HG03095 (cell line): Measurements from ENCODE around the gene ARL4A.
"Not testable (repeated sequence)": the region's sequence is repeated elsewhere in the genome, so short reads cannot be mapped to it uniquely, and the experiment has no call there.

ENCODE experiments used
- ATAC-seq: cut with Tn5 transposase; IDR thresholded peaks from one replicate; pipeline ENCODE4 v1.9.1; 2021; ENCODE audit warnings: moderate library complexity; ENCODE audit not compliant: unreplicated experiment

The ARL4A gene

DNA sequence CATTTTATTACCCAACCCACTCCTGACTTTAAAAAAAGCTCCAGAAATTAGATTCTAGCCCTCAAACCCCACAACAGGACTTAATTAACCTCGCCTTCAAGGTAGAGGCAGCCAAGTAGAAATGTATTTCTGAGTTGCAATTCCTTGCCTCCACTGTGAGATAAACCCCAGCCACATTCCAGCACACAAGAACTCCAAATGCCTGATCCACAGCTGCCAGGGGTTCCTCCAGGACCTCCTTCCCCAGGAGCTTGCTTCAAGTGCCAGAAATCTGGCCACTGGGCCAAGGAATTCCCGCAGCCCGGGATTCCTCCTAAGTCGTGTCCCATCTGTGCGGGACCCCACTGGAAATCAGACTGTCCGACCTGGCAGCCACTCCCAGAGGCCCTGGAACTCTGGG, 25.9 kb upstream of the ARL4A start:
- ATAC-seq = no peak

DNA sequence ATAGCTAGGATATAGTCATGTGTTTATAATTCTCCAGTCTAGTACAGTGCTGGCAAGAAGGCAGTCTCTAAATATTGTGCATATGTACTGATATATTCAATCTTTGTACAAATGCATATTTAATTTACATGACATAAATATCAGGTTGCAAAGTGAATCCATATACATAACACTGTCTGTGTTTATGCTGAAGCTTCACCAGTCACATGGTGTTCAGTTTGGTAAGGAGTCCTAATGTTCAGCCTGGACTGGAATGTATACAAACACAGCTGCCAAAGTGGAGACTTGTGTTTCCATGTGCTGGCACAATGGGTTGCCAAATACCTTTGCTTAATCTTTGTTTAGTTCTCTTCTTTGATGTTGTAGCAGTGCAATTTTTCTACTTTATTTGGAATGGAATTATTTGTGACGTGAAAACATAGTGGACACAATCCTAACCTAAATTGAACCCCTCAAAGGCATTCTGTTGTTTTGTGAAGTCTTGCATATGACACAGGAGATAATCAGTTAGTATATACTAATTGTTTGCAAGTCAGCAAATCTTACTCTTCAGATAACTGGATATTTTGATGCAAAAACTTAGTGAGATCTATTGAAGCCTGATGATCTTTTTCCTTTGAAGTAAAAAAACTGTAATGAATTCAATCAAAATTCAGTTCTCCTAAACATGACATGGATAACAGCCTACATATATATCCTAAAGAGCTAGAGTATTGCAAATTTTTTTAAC, 17.3 kb upstream of the ARL4A start:
- no peak for ATAC-seq

DNA sequence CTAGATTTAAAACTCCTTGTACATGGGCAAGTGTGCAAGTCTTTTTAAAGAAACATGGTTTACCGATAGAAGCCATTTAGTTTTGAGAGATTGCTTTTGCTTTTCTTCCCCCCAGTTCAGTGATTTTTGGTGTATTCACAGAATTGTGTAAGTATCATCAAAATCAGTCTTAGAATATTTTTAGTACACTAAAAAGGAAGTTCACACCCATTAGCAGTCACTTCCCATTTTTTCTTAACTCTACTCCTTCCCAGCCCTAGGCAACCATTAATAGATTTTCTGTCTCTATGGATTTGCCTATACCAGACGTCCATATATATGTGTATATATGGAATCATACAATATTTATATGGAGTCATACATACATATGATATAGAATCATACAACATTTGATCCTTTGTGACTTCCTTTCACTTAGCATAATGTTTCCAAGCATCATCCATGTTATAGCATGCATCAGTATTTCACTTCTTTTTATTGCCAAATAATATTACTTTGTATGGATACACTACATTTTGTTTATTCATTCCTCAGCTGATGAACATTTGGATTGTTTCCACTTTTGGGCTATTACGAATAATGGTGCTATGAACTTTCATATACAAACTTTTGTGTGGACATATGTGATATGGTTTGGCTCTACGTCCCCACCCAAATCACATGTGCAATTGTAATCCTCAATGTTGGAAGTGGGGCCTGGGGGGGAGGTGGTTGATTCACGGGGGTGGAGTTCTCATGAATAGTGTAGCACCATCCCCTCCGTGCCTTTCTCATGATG, 16.5 kb upstream of the ARL4A start:
- ATAC-seq = no peak

- not testable (repeated sequence) for ATAC-seq
Measured at GRCh38 chr7:12673436-12673835, 14.0 kb upstream of the ARL4A start.

- ATAC-seq = no peak
Measured at GRCh38 chr7:12674053-12674452, 13.4 kb upstream of the ARL4A start.

DNA sequence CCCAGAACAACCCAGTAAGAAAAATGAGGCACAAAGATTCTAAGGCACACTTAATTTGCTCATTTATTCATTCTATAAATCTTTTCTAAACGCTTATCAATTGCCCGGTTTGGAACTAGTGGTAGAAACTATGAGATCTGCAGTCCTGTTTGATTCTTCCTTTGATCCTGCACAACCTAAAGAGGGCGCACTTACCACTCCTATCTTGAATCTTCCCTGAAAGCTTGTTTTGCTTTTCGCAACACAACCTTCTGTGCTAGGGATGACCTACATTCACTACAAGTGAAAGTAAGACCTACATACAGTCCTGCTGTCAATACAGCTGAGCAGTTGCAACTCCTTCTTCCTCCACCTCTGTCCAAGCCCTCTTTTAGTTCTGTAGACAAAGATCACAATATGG, 12.6 kb upstream of the ARL4A start:
- no peak for ATAC-seq

DNA sequence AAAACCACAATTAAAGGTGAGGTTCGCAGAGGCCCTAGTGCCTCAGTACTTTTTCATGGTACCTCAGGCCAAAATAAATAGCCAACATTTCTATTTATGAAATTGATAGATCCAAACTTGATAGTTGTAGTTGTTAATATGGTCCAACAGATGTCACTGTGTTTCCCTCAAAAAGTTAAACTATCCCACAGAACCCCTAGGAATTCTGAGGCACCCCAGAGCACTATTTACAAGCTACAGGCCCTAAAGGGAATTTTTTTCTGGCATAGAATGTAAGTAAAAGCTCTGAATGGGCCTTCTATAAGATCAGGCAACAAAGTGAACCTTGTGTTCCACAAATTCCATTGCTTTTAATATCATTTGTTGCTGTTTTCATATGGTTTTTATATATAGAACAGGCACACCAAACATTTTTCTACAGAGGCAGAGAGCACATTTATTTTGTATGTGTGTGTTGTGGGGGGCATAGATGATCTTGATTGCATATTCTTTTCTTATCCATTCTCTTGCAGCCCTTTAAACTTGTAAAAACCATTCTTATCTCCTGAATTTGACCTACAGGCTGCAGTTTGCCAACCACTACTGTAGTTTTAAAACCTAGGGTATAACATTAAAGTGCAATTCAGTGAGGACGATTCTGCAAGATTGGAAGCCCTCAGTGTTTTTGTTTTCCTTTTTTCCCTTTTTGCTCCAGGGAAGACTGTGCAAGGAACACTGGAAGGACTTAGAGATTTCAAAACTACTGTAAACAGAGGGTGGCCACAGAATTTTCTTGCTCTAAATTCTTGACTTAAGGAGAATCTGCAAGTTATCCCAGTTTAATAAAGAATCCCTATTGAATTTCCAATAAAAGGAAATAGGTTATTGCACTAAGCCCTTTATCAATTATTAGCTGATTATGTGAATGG, 3.5 kb upstream of the ARL4A start:
- no peak for ATAC-seq

GRCh38 chr7:12684733-12685132, 2.7 kb upstream of the ARL4A start:
- ATAC-seq = no peak

- no peak for ATAC-seq
Measured at GRCh38 chr7:12685550-12685949, 1.9 kb upstream of the ARL4A start.

DNA sequence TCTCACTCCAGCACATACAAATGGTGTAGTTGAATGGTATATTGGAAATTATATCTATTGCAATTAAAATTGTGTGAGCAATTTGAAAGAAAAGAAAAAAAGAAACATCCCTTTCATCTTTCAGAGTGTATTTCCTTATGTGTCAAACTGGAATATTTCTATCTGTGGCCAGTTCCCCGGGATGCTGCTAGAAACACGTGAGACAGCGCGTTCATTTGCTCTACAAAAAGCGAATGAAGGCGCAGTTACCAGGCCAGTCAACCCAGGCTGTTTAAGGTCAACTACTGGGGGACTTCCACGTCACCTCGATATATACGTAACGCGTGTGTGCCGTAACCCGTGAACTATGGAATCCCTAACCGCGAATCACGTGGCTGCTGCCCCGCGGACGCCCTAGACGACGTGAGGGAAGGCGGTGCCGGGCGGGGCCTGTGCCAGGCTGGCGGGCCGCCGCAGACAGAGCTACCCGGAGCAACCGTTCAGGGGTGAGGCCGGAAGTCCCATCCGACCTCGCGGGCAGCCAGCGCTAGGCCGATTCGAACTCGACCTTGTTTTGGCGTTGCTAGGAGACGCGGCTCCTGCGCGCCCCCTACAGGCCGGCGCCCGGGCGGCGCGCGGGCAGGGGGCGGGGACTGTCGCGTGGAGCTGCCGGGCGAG, 1.1 kb upstream of the ARL4A start:
- peak; percentile 85 for ATAC-seq

DNA sequence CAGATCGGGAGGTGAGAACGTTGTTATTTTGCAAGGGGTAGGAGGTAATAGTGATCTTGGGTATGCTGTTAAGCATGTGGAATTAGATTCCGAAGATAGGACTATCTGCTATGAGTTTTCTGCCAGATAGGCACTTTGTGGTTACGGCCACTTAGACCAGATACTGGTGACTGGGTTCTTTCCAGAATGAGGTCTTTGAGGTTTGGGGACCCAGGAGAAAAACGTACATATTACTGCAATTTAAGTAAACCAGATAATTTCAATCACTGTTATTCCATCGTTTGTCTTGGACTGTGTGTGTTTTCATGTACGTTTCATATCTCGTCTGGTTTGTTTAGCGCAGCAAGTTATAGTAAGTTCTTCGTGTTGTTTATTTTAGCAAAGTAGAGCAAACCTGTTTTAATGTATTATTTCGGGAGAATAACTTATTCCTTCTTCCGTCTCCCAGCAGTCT, 312 bp downstream of the ARL4A start:
- ATAC-seq = peak; percentile 0

GRCh38 chr7:12688485-12689170, 1.2 kb downstream of the ARL4A start:
- ATAC-seq = not testable (repeated sequence)

- no peak for ATAC-seq
Measured at GRCh38 chr7:12689451-12689850, 2.0 kb downstream of the ARL4A start.

- no peak for ATAC-seq
Measured at GRCh38 chr7:12690041-12690878, 2.8 kb downstream of the ARL4A start.

DNA sequence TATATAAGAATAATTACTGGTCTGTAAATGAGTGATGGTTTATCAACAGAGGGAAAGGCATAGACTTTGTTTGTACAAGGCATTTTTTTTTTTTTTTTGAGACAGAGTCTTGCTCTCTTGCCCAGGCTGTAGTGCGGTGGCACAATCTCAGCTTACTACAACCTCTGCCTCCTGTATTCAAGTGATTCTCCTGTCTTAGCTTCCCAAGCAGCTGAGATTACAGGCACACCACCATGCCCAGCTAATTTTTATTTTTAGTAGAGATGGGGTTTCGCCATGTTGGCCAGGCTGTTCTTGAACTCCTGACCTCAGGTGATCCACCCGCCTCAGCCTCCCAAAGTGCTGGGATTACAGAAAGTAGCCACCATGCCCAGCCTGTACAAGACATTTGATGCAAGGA, 4.0 kb downstream of the ARL4A start:
- not testable (repeated sequence) for ATAC-seq

- no peak for ATAC-seq
Measured at GRCh38 chr7:12692035-12692434, 4.6 kb downstream of the ARL4A start.

- ATAC-seq = no peak
Measured at GRCh38 chr7:12692479-12693259, 5.2 kb downstream of the ARL4A start.

GRCh38 chr7:12694817-12695216, 7.4 kb downstream of the ARL4A start:
- no peak for ATAC-seq

- ATAC-seq = no peak
Measured at GRCh38 chr7:12695965-12696364, 8.5 kb downstream of the ARL4A start.
